ENCODE data around the gene CDC42EP2. TPM values are rescaled to one million over a fixed set of nuclear protein-coding genes. Genes with fewer than 3 reads are reported as not detected.

CDC42EP2 gene, protein sequence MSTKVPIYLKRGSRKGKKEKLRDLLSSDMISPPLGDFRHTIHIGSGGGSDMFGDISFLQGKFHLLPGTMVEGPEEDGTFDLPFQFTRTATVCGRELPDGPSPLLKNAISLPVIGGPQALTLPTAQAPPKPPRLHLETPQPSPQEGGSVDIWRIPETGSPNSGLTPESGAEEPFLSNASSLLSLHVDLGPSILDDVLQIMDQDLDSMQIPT
- polyA plus RNA-seq (2013, experiment 1 of 2) = 1.4 TPM
- 1.6 TPM for polyA plus RNA-seq (2013, experiment 2 of 2)

DNA sequence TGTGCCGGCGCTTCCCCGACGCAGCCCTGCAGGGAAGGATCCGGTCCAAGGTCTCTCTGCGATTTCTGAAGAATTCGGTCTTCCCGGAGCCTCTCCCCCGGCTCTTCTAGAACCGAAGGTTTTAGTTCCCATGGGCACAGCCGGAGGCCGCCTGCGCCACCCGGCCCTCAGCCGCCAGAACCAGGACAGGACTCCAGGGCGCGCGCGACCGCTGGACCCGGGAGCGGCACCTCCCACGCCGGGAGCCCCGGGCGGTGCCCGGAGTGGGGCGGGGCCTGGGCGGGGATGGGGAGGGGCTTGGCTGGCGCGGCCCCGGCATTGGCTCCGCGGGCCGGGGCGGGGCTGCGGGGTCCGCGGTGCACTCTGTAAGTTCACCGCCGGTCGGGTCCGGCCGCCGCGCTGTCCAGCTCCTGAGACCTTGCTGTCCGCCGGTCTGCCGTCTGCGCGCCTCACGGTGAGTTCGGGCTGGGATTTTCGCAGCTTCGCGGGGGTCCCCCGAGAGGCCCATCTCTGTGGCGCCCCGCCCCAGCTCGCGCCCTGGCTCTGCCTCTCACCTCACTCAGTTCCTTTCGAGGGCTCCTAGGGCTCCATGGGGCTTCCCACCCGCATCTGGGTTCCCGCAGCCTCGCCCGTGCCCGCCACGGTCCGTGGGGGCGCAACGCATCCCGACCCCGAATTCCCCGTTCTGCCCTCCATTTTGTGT, at the start of gene CDC42EP2:
CDC42EP2 (plus strand) TSS at position 366 of the 703 bp plus-strand sequence. CDS start 6,033 bp downstream, outside the sequence.
- Histone ChIP-seq H2BK5ac (ENCODE audit: low read length) (no peak within 1 kb of the TSS), H3K4me1 (ENCODE audit: control insufficient read depth in 2 of 2, insufficient read depth in 1 of 2, low read depth in 1 of 2, low read length in 2 of 2) (peaks cover 30% of the 10 kb centered on the region in 2 donors), H2BK120ac (ENCODE audit: low read depth, low read length) (no peak within 1 kb of the TSS), H4K8ac (ENCODE audit: low read depth, low read length) (no peak within 1 kb of the TSS), H2AFZ (ENCODE audit: low read length) (peak within 1 kb of the TSS; percentile 96), H3K79me1 (ENCODE audit: low read depth, low read length) (no peaks in the 10 kb centered on the region), H3K4me3 (ENCODE audit: low read length in 2 of 2) (peak within 1 kb of the TSS; percentile 76 to 82), H2AK5ac (ENCODE audit: low read depth, low read length) (no peak within 1 kb of the TSS), H3K9me3 (replicated peaks in 1 of 2; ENCODE audit: control insufficient read depth in 2 of 2, insufficient read depth in 1 of 2, low read depth in 1 of 2, low read length in 2 of 2) (no peaks in the 10 kb centered on the region), H3K23ac (ENCODE audit: low read depth, low read length, poor library complexity) (peak within 1 kb of the TSS; percentile 92), H3K14ac (ENCODE audit: low read length) (no peak within 1 kb of the TSS), H4K91ac (ENCODE audit: low read depth, low read length, poor library complexity) (no peak within 1 kb of the TSS), H3K18ac (ENCODE audit: low read length) (peak within 1 kb of the TSS; percentile 66), H2BK15ac (ENCODE audit: low read length) (no peak within 1 kb of the TSS), H3K4ac (ENCODE audit: low read length) (no peak within 1 kb of the TSS), H3K27me3 (ENCODE audit: control insufficient read depth in 3 of 3, insufficient read depth in 3 of 3, low read depth in 1 of 3, low read length in 3 of 3) (peaks cover 0 to 10% (median 0%) of the 10 kb centered on the region in 3 experiments), H3K4me2 (ENCODE audit: insufficient read depth, low read length, poor library complexity, severe bottlenecking) (peak within 1 kb of the TSS; percentile 94), H3K9ac (ENCODE audit: low read depth, low read length, poor library complexity) (peak within 1 kb of the TSS; percentile 63), H3K27ac (replicated peaks; ENCODE audit: low read length) (no peak within 1 kb of the TSS), H2BK12ac (ENCODE audit: low read length) (no peak within 1 kb of the TSS), H3K36me3 (replicated peaks in 1 of 2; ENCODE audit: control insufficient read depth in 2 of 2, insufficient read depth in 2 of 2, low read length in 2 of 2) (no peaks in the 10 kb centered on the region)
- peak; percentile 85 for DNase-seq (ENCODE audit: low spot score)
- no CpG with 5 or more reads among the region's 74 CpGs for WGBS, 2 donors (ENCODE audit: extremely low coverage in 2 of 2, insufficient read length in 2 of 2, insufficient replicate concordance in 1 of 2)

DNA sequence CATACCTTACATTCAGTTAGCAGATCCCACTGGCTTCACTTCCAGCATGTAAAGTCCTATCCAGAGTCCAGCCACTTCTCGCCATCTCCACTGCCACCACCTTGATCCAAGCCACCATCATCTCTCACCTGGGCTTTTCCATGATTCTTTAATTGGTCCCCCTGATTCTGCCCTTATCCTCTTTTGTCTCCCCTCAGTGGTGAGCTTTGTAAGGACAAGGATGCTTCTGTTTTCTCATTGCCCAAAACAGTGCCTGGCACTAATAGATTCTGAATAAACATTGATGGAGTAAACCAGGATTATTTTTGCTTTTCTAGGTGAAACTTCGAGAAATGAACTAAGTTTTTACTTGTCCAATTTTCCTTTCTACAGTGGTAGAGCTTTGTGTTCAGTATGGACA, 48.5 kb upstream of the CDC42EP2 start:
- peaks cover 2 to 3% of the 10 kb centered on the region in 2 donors for H3K4me1 ChIP-seq (ENCODE audit: control insufficient read depth in 2 of 2, insufficient read depth in 1 of 2, low read depth in 1 of 2, low read length in 2 of 2)
- H3K4me2 ChIP-seq (ENCODE audit: insufficient read depth, low read length, poor library complexity, severe bottlenecking) = no peak overlapping the region
- no peak overlapping the region for H3K14ac ChIP-seq (ENCODE audit: low read length)
- H2BK12ac ChIP-seq (ENCODE audit: low read length) = no peak overlapping the region
- peaks cover 5% of the 10 kb centered on the region for H3K79me1 ChIP-seq (ENCODE audit: low read depth, low read length)
- no peak overlapping the region for H2BK5ac ChIP-seq (ENCODE audit: low read length)
- H2AFZ ChIP-seq (ENCODE audit: low read length) = no peak overlapping the region
- H3K18ac ChIP-seq (ENCODE audit: low read length) = no peak overlapping the region
- H3K27me3 ChIP-seq (ENCODE audit: control insufficient read depth in 3 of 3, insufficient read depth in 3 of 3, low read depth in 1 of 3, low read length in 3 of 3) = no peaks in the 10 kb centered on the region
- H3K9ac ChIP-seq (ENCODE audit: low read depth, low read length, poor library complexity) = no peak overlapping the region
- H3K36me3 ChIP-seq (replicated peaks in 1 of 2; ENCODE audit: control insufficient read depth in 2 of 2, insufficient read depth in 2 of 2, low read length in 2 of 2) = peaks cover 16 to 71% of the 10 kb centered on the region in 2 donors
- H2BK15ac ChIP-seq (ENCODE audit: low read length) = no peak overlapping the region
- H2BK120ac ChIP-seq (ENCODE audit: low read depth, low read length) = no peak overlapping the region
- no peak overlapping the region for H2AK5ac ChIP-seq (ENCODE audit: low read depth, low read length)
- H4K8ac ChIP-seq (ENCODE audit: low read depth, low read length) = no peak overlapping the region
- H3K4me3 ChIP-seq (ENCODE audit: low read length in 2 of 2) = no peak overlapping the region
- no peaks in the 10 kb centered on the region for H3K9me3 ChIP-seq (replicated peaks in 1 of 2; ENCODE audit: control insufficient read depth in 2 of 2, insufficient read depth in 1 of 2, low read depth in 1 of 2, low read length in 2 of 2)
- no peak overlapping the region for H3K27ac ChIP-seq (replicated peaks; ENCODE audit: low read length)
- no peak overlapping the region for H3K4ac ChIP-seq (ENCODE audit: low read length)
- H4K91ac ChIP-seq (ENCODE audit: low read depth, low read length, poor library complexity) = no peak overlapping the region
- WGBS, 2 donors (ENCODE audit: extremely low coverage in 2 of 2, insufficient read length in 2 of 2, insufficient replicate concordance in 1 of 2) = no CpG with 5 or more reads among the region's 2 CpGs
- DNase-seq (ENCODE audit: low spot score) = no peak
- H3K23ac ChIP-seq (ENCODE audit: low read depth, low read length, poor library complexity) = no peak overlapping the region

DNA sequence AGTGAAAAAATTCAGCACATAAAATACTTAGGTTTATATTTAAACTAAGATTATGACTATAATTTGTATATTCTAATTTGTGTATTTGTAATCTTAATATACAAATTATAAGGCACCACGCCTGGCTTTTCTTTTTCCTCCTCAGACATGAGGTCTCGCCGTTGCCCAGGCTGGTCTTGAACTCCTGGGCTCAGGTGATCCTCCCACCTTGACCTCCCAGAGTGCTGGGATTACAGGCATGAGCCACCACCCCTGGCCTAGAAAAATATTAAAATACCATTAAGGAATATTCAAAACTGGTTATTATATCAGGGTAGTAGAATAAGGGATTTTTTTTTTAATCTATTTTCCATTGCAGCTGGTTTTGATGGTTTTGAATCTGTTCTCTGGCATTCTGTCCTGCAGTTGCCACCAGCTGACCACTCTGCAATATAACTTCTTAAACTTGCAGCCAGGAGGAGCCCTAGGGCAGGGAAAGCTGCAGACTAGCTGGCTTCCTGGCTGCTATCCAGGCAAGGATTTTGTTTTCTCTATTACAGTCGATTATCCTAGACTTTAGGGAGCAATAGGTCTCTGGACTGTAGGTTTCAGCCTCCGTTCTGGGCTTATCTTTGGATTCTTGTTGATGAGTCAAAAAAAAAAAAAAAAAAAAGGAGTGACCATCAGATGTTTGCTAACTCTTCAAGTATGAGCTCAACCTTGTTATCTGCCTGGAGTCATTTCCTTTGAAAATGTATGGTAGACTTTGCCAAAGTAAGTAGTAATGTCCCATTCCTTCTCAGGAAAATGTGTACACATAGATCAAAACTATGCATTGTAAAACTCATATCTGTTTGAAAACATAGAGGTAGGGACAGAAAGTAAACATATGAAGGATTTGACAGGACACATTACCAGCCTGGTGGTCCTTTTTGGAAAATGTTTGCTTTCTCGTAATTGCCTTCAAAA, 39.7 kb upstream of the CDC42EP2 start:
- no CpG with 5 or more reads among the region's 6 CpGs for WGBS, 2 donors (ENCODE audit: extremely low coverage in 2 of 2, insufficient read length in 2 of 2, insufficient replicate concordance in 1 of 2)
- Histone ChIP-seq H3K27ac (replicated peaks; ENCODE audit: low read length) (no peak overlapping the region), H3K4ac (ENCODE audit: low read length) (no peak overlapping the region)

More for the DNA sequence above, 39.7 kb upstream of the CDC42EP2 start:
- Histone ChIP-seq H3K4me3 (ENCODE audit: low read length in 2 of 2) (no peak overlapping the region), H2AFZ (ENCODE audit: low read length) (no peak overlapping the region), H3K9me3 (replicated peaks in 1 of 2; ENCODE audit: control insufficient read depth in 2 of 2, insufficient read depth in 1 of 2, low read depth in 1 of 2, low read length in 2 of 2) (no peaks in the 10 kb centered on the region), H2AK5ac (ENCODE audit: low read depth, low read length) (no peak overlapping the region), H3K23ac (ENCODE audit: low read depth, low read length, poor library complexity) (no peak overlapping the region), H2BK15ac (ENCODE audit: low read length) (no peak overlapping the region), H4K91ac (ENCODE audit: low read depth, low read length, poor library complexity) (no peak overlapping the region), H3K27me3 (ENCODE audit: control insufficient read depth in 3 of 3, insufficient read depth in 3 of 3, low read depth in 1 of 3, low read length in 3 of 3) (no peaks in the 10 kb centered on the region), H3K9ac (ENCODE audit: low read depth, low read length, poor library complexity) (no peak overlapping the region), H3K79me1 (ENCODE audit: low read depth, low read length) (no peaks in the 10 kb centered on the region), H2BK12ac (ENCODE audit: low read length) (no peak overlapping the region), H3K18ac (ENCODE audit: low read length) (no peak overlapping the region), H2BK5ac (ENCODE audit: low read length) (no peak overlapping the region), H3K4me2 (ENCODE audit: insufficient read depth, low read length, poor library complexity, severe bottlenecking) (no peak overlapping the region), H3K4me1 (ENCODE audit: control insufficient read depth in 2 of 2, insufficient read depth in 1 of 2, low read depth in 1 of 2, low read length in 2 of 2) (no peaks in the 10 kb centered on the region), H3K14ac (ENCODE audit: low read length) (no peak overlapping the region), H2BK120ac (ENCODE audit: low read depth, low read length) (no peak overlapping the region), H3K36me3 (replicated peaks in 1 of 2; ENCODE audit: control insufficient read depth in 2 of 2, insufficient read depth in 2 of 2, low read length in 2 of 2) (peaks cover 23 to 78% of the 10 kb centered on the region in 2 donors), H4K8ac (ENCODE audit: low read depth, low read length) (no peak overlapping the region)
- no peak for DNase-seq (ENCODE audit: low spot score)

Measured in neuronal stem cell (in vitro differentiated cells).